Neutrophil (primary cell): ENCODE data around the gene ADGRA1.

Experiments used
- H3K27ac ChIP-seq: fragments of 200-600 bp; sonication (generic); 2 replicates; pipeline ENCODE4 v1.5.1; 2016; ENCODE audit warnings: mild to moderate bottlenecking, moderate library complexity
- H3K27me3 ChIP-seq: fragments of 200-600 bp; sonication (generic); 2 replicates; pipeline ENCODE4 v1.6.0; 2016; ENCODE audit warnings: mild to moderate bottlenecking
- H3K36me3 ChIP-seq: fragments of 200-600 bp; sonication (generic); 2 replicates; pipeline ENCODE4 v1.5.1; 2017
- H3K4me1 ChIP-seq, 2 experiments: fragments of 200-600 bp in 1 of 2; sonication (generic) in 1 of 2; 1 replicate in 1 of 2; 2 replicates in 1 of 2; pipeline versions ENCODE4 v1.5.1 to v1.6.1; 2013 to 2016; ENCODE audit warnings: low read depth in 1 of 2, low read length in 1 of 2, mild to moderate bottlenecking in 1 of 2, moderate library complexity in 1 of 2; ENCODE audit not compliant: control insufficient read depth in 1 of 2, insufficient read depth in 1 of 2
- H3K4me3 ChIP-seq, 2 experiments: fragments of 200-600 bp in 1 of 2; sonication (generic) in 1 of 2; 1 replicate in 1 of 2; 2 replicates in 1 of 2; pipeline ENCODE4 v1.5.1; 2013 to 2016; ENCODE audit warnings: low read depth in 1 of 2, low read length in 1 of 2, mild to moderate bottlenecking in 1 of 2, moderate library complexity in 1 of 2
- H3K9me3 ChIP-seq: fragments of 200-600 bp; sonication (generic); 2 replicates; pipeline ENCODE4 v1.5.1; 2016
- TF ChIP-seq, protein P1 (sequence below): fragments of 200-600 bp; sonication (generic); IDR thresholded peaks from 2 replicates; pipeline ENCODE4 v1.5.1; 2016; ENCODE audit warnings: antibody characterized with exemption

Gene ADGRA1

DNA sequence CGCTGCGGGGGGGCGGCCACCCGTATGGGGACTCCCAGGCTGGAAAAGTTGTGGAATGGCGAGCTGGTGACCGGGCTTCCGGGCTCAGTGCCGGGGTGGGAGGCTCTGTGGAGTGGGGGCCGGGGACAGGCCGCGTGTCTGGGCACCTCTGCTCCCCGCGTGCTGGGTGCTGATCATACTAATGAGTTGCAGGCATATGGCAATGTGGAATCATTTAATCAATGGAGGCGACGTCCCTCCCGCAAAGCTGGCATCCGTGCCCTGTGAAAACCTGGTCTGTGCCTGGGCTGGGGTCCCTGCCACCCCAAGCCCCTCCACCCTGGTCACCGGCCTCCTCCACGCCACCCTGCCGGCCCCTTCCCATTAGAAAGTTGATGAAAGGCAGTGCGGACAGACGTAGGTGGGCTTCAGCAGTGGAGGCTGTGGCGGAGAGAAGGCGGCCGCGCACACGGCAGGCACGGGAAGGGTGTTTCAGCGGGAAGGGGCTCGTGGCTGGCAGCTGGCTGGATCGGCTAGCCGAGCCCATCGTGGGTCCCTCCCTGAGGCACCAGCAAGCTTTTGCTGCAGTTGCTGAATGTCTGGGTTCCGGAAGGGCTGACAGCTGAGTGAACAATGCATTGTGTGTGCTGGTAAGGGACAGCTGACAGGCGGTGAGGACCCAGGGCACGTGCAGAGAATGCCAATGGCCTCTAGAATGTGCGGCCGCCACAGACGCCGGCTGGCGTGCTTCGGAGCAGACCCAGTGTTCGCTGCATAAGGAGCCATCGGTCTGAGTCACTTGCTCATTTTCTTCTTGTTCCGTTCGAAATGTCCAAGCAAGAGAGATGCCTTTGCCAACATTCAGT lies 1.5 kb downstream of the ADGRA1 start:
- Histone ChIP-seq H3K4me1 (no peaks in the 10 kb centered on the region), H3K9me3 (no peaks in the 10 kb centered on the region), H3K27me3 (peaks cover 73% of the 10 kb centered on the region), H3K36me3 (no peaks in the 10 kb centered on the region), H3K4me3 (no peak overlapping the region), H3K27ac (no peak overlapping the region)
- TF ChIP-seq, protein P1, sequence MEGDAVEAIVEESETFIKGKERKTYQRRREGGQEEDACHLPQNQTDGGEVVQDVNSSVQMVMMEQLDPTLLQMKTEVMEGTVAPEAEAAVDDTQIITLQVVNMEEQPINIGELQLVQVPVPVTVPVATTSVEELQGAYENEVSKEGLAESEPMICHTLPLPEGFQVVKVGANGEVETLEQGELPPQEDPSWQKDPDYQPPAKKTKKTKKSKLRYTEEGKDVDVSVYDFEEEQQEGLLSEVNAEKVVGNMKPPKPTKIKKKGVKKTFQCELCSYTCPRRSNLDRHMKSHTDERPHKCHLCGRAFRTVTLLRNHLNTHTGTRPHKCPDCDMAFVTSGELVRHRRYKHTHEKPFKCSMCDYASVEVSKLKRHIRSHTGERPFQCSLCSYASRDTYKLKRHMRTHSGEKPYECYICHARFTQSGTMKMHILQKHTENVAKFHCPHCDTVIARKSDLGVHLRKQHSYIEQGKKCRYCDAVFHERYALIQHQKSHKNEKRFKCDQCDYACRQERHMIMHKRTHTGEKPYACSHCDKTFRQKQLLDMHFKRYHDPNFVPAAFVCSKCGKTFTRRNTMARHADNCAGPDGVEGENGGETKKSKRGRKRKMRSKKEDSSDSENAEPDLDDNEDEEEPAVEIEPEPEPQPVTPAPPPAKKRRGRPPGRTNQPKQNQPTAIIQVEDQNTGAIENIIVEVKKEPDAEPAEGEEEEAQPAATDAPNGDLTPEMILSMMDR, result no peak

DNA sequence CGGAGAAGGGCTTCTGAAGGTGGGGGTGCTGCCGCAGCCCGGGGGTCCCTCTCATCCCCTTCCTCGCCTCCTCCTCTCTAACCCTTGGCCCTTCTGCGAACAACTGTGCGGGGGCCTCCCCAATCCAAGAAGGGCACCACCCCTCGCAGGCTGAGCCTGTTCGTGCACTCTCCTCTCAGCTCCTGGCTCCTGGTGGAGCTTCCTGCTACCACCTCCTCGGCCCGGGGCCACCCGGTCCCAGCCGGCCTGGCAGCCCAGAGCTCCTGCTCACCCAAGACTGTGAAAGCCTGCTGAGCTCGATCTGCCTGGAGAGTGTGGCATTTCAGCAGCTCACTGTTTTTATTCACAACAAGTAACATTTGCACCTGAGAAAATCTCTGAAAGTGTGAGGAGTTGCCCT lies 2.4 kb downstream of the ADGRA1 start:
- H3K4me3 ChIP-seq, result no peak overlapping the region
- H3K4me1 ChIP-seq, result no peaks in the 10 kb centered on the region
- H3K9me3 ChIP-seq, result no peaks in the 10 kb centered on the region
- H3K27ac ChIP-seq, result no peak overlapping the region
- peaks cover 66% of the 10 kb centered on the region for H3K27me3 ChIP-seq
- TF ChIP-seq, protein P1, result no peak
- H3K36me3 ChIP-seq, result no peaks in the 10 kb centered on the region

DNA sequence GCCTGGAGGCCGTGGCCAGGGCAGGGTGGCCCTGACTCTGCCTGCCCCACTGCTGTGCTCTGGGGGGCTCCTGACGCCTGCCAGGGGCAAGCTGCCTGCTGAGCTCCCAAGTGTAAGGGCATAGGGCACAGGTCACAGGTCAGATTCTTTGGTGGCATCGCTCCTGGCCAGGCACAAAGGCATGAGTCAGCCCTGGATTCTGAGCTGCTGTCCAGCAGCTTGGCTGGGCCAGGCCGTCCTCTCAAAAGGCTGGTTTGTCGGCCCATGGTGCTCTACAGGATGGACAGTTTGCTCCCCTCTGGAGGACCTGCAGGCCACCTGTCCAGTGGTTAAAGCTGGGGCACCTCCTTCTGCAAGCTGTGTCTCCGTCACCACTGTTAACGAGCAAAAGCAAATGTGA lies 2.9 kb downstream of the ADGRA1 start:
- H3K27ac ChIP-seq, result no peak overlapping the region
- H3K27me3 ChIP-seq, result peaks cover 60% of the 10 kb centered on the region
- no peak overlapping the region for H3K4me3 ChIP-seq
- H3K36me3 ChIP-seq, result no peaks in the 10 kb centered on the region
- H3K9me3 ChIP-seq, result no peaks in the 10 kb centered on the region
- no peaks in the 10 kb centered on the region for H3K4me1 ChIP-seq
- TF ChIP-seq, protein P1, result no peak

DNA sequence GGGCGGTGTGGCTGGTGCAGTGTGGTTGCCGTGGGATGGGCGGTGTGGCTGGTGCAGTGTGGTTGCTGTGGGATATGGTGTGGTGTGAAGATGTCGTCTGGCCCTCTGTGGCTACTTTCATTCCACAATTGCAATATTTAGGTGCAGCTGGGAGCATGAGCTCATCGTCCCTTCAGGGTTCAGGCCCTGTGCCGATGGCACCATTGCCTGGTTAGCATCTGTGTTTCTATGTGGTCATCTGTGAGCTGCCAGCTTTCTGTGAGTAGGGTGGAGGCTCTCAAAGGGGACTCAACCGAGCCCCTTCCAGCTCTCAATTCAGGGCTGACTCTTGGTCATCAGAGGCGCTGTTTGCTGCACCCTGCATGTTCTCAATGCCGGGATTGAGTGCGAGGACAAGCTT lies 3.6 kb downstream of the ADGRA1 start:
- no peaks in the 10 kb centered on the region for H3K4me1 ChIP-seq
- peaks cover 53% of the 10 kb centered on the region for H3K27me3 ChIP-seq
- H3K27ac ChIP-seq, result no peak overlapping the region
- TF ChIP-seq, protein P1, result no peak
- no peaks in the 10 kb centered on the region for H3K36me3 ChIP-seq
- H3K4me3 ChIP-seq, result no peak overlapping the region
- H3K9me3 ChIP-seq, result no peaks in the 10 kb centered on the region

DNA sequence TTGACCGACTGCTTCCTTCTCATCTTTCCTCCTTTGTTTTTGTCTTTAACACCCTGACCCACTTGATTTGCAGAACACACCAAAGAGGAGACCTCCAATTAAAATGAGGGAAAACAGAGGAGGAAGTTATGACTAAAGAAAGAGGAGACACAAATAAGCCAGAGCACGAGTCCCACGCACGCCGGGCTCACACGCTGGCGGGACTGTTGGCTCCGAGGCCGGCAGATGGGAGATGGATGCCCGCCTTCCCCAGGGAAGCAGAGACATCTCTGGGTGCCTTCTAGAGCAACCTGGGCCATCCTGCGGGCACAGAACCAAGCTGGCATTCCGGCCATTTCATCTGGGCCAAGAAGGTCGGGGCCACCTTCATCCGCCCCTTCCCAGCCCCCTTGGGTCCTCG lies 5.6 kb downstream of the ADGRA1 start:
- H3K27me3 ChIP-seq, result peaks cover 34% of the 10 kb centered on the region
- no peak overlapping the region for H3K27ac ChIP-seq
- TF ChIP-seq, protein P1, result no peak
- no peaks in the 10 kb centered on the region for H3K36me3 ChIP-seq
- no peak overlapping the region for H3K4me3 ChIP-seq
- no peaks in the 10 kb centered on the region for H3K9me3 ChIP-seq
- H3K4me1 ChIP-seq, result no peaks in the 10 kb centered on the region
